Naive B cell (primary cell): Measurements from ENCODE around the gene AP2B1. TPM values are rescaled to one million over a fixed set of nuclear protein-coding genes. Genes with fewer than 3 reads are reported as not detected.

Experiments
- ATAC-seq, 2 donors: fragments of 150-1000 bp; cut with Tn5 transposase; 2 replicates each; pipeline ENCODE4 v1.10.0; 2021; ENCODE audit warnings: low read depth in 2 of 2, mild to moderate bottlenecking in 2 of 2, moderate library complexity in 2 of 2
- DNase-seq: peaks from one replicate; pipeline ENCODE4 v3.0.0; 2022
- H3K27ac Mint-ChIP-seq, 6 donors: one replicate each; pipeline ENCODE4 v1.8.0; 2020 to 2022; ENCODE audit warnings: mild to moderate bottlenecking in 6 of 6, mixed read lengths in 6 of 6, moderate library complexity in 5 of 6, inconsistent platforms in 2 of 6
- H3K27me3 Mint-ChIP-seq, 3 donors: one replicate each; pipeline ENCODE4 v1.8.0; 2021 to 2022; ENCODE audit warnings: mixed read lengths in 3 of 3, mild to moderate bottlenecking in 1 of 3
- H3K36me3 Mint-ChIP-seq, 2 donors: one replicate each; pipeline ENCODE4 v1.8.0; 2020 to 2022; ENCODE audit warnings: mixed read lengths in 2 of 2, inconsistent platforms in 1 of 2, mild to moderate bottlenecking in 1 of 2
- H3K4me1 Mint-ChIP-seq, 3 donors: one replicate each; pipeline ENCODE4 v1.8.0; 2020 to 2022; ENCODE audit warnings: mixed read lengths in 3 of 3, inconsistent platforms in 1 of 3, mild to moderate bottlenecking in 1 of 3, moderate library complexity in 1 of 3
- H3K4me3 Mint-ChIP-seq, 8 donors: one replicate each; pipeline ENCODE4 v1.8.0; 2020 to 2022; ENCODE audit warnings: mild to moderate bottlenecking in 8 of 8, mixed read lengths in 8 of 8, moderate library complexity in 8 of 8, inconsistent platforms in 2 of 8
- H3K9me3 Mint-ChIP-seq, 7 donors: one replicate each; pipeline ENCODE4 v1.8.0; 2020 to 2022; ENCODE audit warnings: mixed read lengths in 7 of 7, mild to moderate bottlenecking in 5 of 7, inconsistent platforms in 2 of 7, moderate library complexity in 1 of 7
- polyA plus RNA-seq, 6 donors: library from polyadenylated mRNA; unstranded; fragments of 300-500 nt; fragmentation: Illumina TruSeq; gene quantifications; one replicate each; pipeline ENCODE4 v1.2.3, GENCODE V29; 2021; ENCODE audit warnings: low read depth in 6 of 6

AP2B1 gene
- polyA plus RNA-seq, 6 donors from 2014 or later, result 34.1 to 52.1 (median 40.8) TPM

DNA sequence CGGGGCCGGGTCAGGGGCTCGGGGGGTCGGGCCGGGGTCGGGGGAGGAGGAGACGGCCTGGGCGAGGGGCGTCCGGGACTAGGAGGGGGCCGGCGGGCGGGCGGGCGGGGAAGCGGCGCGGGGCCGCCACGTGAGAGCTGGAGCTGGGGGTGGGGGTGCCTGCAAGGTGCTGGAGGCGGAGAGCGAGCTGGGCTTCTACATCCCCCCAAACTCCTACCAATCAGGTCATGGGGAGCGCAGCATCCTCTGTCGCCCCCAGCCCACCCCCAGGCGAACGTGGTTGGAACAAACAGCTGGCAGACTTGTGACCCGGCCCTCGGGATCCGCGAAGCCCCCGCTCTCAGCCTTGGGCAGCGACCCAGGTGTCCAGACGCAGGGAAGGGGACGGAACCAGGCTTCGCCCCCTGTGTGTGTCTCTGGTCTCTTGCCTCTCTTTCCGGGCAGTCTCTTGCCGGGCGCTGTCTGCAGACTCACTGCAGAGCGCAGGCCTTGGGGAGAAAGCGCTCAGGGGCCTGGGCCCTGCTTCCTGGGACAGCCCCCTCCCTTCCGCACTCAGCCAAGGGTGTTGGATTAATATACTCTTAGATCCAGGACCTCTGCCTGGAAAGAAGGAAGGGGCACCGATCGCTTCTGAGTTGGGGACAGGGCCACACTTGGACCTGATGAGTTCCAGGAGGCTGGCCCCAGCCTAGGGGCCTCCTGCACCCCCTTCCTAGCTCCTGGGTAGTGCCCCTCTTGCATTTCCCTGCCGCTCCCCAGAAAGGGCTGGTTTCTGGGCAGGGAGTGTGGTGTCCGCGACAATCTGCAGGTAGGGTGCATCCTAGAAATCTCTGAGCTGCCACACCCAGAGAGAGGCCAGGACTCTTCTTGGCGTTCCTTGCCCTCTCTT is 145.0 kb downstream of the AP2B1 start:
- Mint-ChIP-seq H3K4me3 (peak overlapping the region; percentile 65 to 90 (median 78)), H3K36me3 (peaks cover 14 to 15% of the 10 kb centered on the region in 2 donors), H3K27me3 (peaks cover 6 to 14% (median 12%) of the 10 kb centered on the region in 3 donors), H3K27ac (peak overlapping the region in 1 of 6 donors; percentile 59), H3K4me1 (peaks cover 12 to 28% (median 12%) of the 10 kb centered on the region in 3 donors), H3K9me3 (no peaks in the 10 kb centered on the region)
- ATAC-seq (peak; percentile 30 to 38), DNase-seq (no peak)

GRCh38 chr17:35732806-35733136 is 145.6 kb downstream of the AP2B1 start:
- H3K27ac Mint-ChIP-seq, result no peak overlapping the region
- no peak for ATAC-seq
- DNase-seq, result no peak
- peak overlapping the region; percentile 55 to 80 (median 76) for H3K4me3 Mint-ChIP-seq
- peaks cover 6 to 14% (median 12%) of the 10 kb centered on the region in 3 donors for H3K27me3 Mint-ChIP-seq
- peaks cover 9 to 14% of the 10 kb centered on the region in 2 donors for H3K36me3 Mint-ChIP-seq
- no peaks in the 10 kb centered on the region for H3K9me3 Mint-ChIP-seq
- H3K4me1 Mint-ChIP-seq, result peaks cover 12 to 28% (median 12%) of the 10 kb centered on the region in 3 donors

DNA sequence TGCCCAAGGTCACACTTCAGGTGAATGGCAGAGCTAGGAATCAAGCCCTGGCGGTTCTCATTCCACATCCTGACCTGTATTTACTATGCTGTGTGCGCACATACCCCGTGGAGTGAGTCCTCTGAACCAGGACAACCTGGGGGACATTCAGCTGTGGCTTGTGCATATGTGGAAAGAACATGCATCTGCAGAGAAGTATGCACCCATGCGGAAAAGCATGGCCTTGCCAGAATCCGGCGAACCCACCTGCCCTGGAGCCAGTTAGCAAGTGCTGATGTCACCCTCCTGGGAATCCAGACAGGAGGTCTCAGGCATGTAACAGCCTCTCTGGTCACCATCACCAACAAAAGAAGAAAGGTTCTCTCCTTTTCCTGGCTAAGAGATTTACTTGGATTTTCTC is 146.2 kb downstream of the AP2B1 start:
- Mint-ChIP-seq H3K9me3 (no peaks in the 10 kb centered on the region), H3K27me3 (peaks cover 6 to 14% (median 12%) of the 10 kb centered on the region in 3 donors), H3K27ac (no peak overlapping the region), H3K36me3 (peaks cover 3 to 12% of the 10 kb centered on the region in 2 donors), H3K4me3 (peak overlapping the region in 3 of 8 donors; percentile 20 to 79 (median 71)), H3K4me1 (peaks cover 12 to 28% (median 12%) of the 10 kb centered on the region in 3 donors)
- no peak for ATAC-seq
- DNase-seq, result no peak

GRCh38 chr17:35734396-35734795 is 147.3 kb downstream of the AP2B1 start:
- ATAC-seq (no peak), DNase-seq (no peak)
- Mint-ChIP-seq H3K27ac (no peak overlapping the region), H3K4me1 (peaks cover 12 to 23% (median 12%) of the 10 kb centered on the region in 3 donors), H3K27me3 (peaks cover 7 to 16% (median 12%) of the 10 kb centered on the region in 3 donors), H3K4me3 (no peak overlapping the region), H3K9me3 (no peaks in the 10 kb centered on the region), H3K36me3 (peaks cover 0 to 8% of the 10 kb centered on the region in 2 donors)

- Mint-ChIP-seq H3K9me3 (no peaks in the 10 kb centered on the region), H3K27me3 (peaks cover 13 to 22% (median 19%) of the 10 kb centered on the region in 3 donors), H3K4me1 (peaks cover 11 to 16% (median 16%) of the 10 kb centered on the region in 3 donors), H3K4me3 (no peak overlapping the region), H3K36me3 (peaks cover 0 to 6% of the 10 kb centered on the region in 2 donors), H3K27ac (no peak overlapping the region)
- DNase-seq (no peak), ATAC-seq (no peak)
Observed at GRCh38 chr17:35735036-35735805, 148.1 kb downstream of the AP2B1 start.

DNA sequence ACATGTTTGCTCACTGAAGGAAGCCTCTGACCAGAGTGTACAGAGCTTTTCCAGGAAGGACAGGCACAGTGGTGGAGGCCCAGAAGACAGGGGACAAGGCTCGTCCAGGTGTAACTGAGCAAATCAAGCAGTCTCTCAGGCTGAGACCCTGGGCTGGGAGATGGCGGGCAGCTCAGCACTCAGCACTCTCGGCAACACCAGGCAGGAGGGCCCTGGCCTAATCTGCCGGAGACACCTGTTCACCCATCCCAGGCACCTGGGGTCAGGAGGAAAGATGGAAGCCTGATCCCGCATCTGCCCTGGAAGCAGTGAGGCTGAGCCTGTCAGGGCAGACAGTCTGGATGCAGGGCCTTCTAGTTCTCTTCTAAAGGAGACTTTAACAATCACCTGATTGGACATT is 149.1 kb downstream of the AP2B1 start:
- DNase-seq, result no peak

GRCh38 chr17:35738519-35739133 is 151.5 kb downstream of the AP2B1 start:
- H3K9me3 Mint-ChIP-seq, result no peaks in the 10 kb centered on the region
- H3K4me3 Mint-ChIP-seq, result no peak overlapping the region
- no peak overlapping the region for H3K27ac Mint-ChIP-seq
- peaks cover 6 to 8% (median 8%) of the 10 kb centered on the region in 3 donors for H3K4me1 Mint-ChIP-seq
- no peak for DNase-seq
- ATAC-seq, result no peak
- H3K36me3 Mint-ChIP-seq, result no peaks in the 10 kb centered on the region
- peaks cover 17 to 37% (median 35%) of the 10 kb centered on the region in 3 donors for H3K27me3 Mint-ChIP-seq

More for the DNA sequence above, 149.1 kb downstream of the AP2B1 start:
- no peak overlapping the region for H3K4me3 Mint-ChIP-seq
- no peaks in the 10 kb centered on the region for H3K9me3 Mint-ChIP-seq
- H3K36me3 Mint-ChIP-seq, result no peaks in the 10 kb centered on the region
- ATAC-seq, result no peak
- H3K4me1 Mint-ChIP-seq, result peaks cover 2 to 8% (median 5%) of the 10 kb centered on the region in 3 donors
- peaks cover 11 to 17% (median 14%) of the 10 kb centered on the region in 3 donors for H3K27me3 Mint-ChIP-seq
- no peak overlapping the region for H3K27ac Mint-ChIP-seq

GRCh38 chr17:35740216-35740615 is 153.1 kb downstream of the AP2B1 start:
- ATAC-seq (no peak), DNase-seq (no peak)
- H3K27me3 Mint-ChIP-seq, result peaks cover 20 to 51% (median 46%) of the 10 kb centered on the region in 3 donors
- no peak overlapping the region for H3K4me3 Mint-ChIP-seq
- H3K4me1 Mint-ChIP-seq, result peaks cover 6 to 8% (median 8%) of the 10 kb centered on the region in 3 donors
- H3K9me3 Mint-ChIP-seq, result peaks cover 0 to 2% (median 0%) of the 10 kb centered on the region in 7 donors
- H3K27ac Mint-ChIP-seq, result no peak overlapping the region
- no peaks in the 10 kb centered on the region for H3K36me3 Mint-ChIP-seq

- no peak for DNase-seq
- H3K4me1 Mint-ChIP-seq, result peaks cover 6 to 8% (median 8%) of the 10 kb centered on the region in 3 donors
- peaks cover 0 to 2% (median 0%) of the 10 kb centered on the region in 7 donors for H3K9me3 Mint-ChIP-seq
- H3K27me3 Mint-ChIP-seq, result peaks cover 20 to 51% (median 46%) of the 10 kb centered on the region in 3 donors
- H3K27ac Mint-ChIP-seq, result no peak overlapping the region
- H3K36me3 Mint-ChIP-seq, result no peaks in the 10 kb centered on the region
- peak overlapping the region in 5 of 8 donors; percentile 32 to 80 (median 49) for H3K4me3 Mint-ChIP-seq
- peak; percentile 18 to 49 for ATAC-seq
Observed at GRCh38 chr17:35740997-35741931, 154.1 kb downstream of the AP2B1 start.

GRCh38 chr17:35742496-35742895 is 155.4 kb downstream of the AP2B1 start:
- DNase-seq (no peak), ATAC-seq (no peak)
- no peak overlapping the region for H3K4me3 Mint-ChIP-seq
- peaks cover 0 to 2% (median 0%) of the 10 kb centered on the region in 7 donors for H3K9me3 Mint-ChIP-seq
- peaks cover 23 to 57% (median 46%) of the 10 kb centered on the region in 3 donors for H3K27me3 Mint-ChIP-seq
- no peak overlapping the region for H3K27ac Mint-ChIP-seq
- H3K4me1 Mint-ChIP-seq, result peaks cover 8% of the 10 kb centered on the region in 3 donors
- H3K36me3 Mint-ChIP-seq, result no peaks in the 10 kb centered on the region

GRCh38 chr17:35742896-35743477 is 155.9 kb downstream of the AP2B1 start:
- no peak overlapping the region for H3K4me3 Mint-ChIP-seq
- no peak for DNase-seq
- H3K36me3 Mint-ChIP-seq, result no peaks in the 10 kb centered on the region
- no peak overlapping the region for H3K27ac Mint-ChIP-seq
- H3K27me3 Mint-ChIP-seq, result peaks cover 25 to 62% (median 46%) of the 10 kb centered on the region in 3 donors
- peaks cover 8% of the 10 kb centered on the region in 3 donors for H3K4me1 Mint-ChIP-seq
- peaks cover 0 to 2% (median 0%) of the 10 kb centered on the region in 7 donors for H3K9me3 Mint-ChIP-seq
- no peak for ATAC-seq
